GM23338 (cell line): ENCODE data around the gene NFATC1. TPM values are rescaled to one million over a fixed set of nuclear protein-coding genes. Genes with fewer than 3 reads are reported as not detected.

Source experiments
- ATAC-seq: fragments of 200-7000 bp; cut with Tn5 transposase; 3 replicates; pipeline ENCODE4 v1.9.1; 2020
- DNase-seq: peaks from one replicate; pipeline ENCODE4 v3.0.0-alpha.2; 2015; ENCODE audit warnings: low spot score
- H2AFZ ChIP-seq: fragments of 200-600 bp; sonication (generic); 2 replicates; pipeline ENCODE4 v1.8.0; 2016; ENCODE audit warnings: antibody characterized with exemption, mild to moderate bottlenecking, moderate library complexity
- H3F3A ChIP-seq: fragments of 200-600 bp; sonication (generic); replicated peaks from 2 replicates; pipeline ENCODE4 v1.8.0; 2017; ENCODE audit warnings: antibody characterized with exemption, mixed run types, low read depth
- H3K27ac ChIP-seq: fragments of 200-600 bp; sonication (generic); 2 replicates; pipeline ENCODE4 v1.6.1; 2016; ENCODE audit warnings: low read depth
- H3K27me3 ChIP-seq: fragments of 200-600 bp; sonication (generic); 2 replicates; pipeline ENCODE4 v1.8.0; 2016; ENCODE audit warnings: mild to moderate bottlenecking, mixed run types, moderate library complexity; ENCODE audit not compliant: insufficient read depth
- H3K36me3 ChIP-seq: fragments of 200-600 bp; sonication (generic); 2 replicates; pipeline ENCODE4 v1.8.0; 2016; ENCODE audit warnings: mild to moderate bottlenecking; ENCODE audit not compliant: insufficient read depth
- H3K4me1 ChIP-seq: fragments of 200-600 bp; sonication (generic); 2 replicates; pipeline ENCODE4 v1.8.0; 2016; ENCODE audit warnings: mild to moderate bottlenecking, moderate library complexity; ENCODE audit not compliant: insufficient read depth
- H3K4me2 ChIP-seq: fragments of 200-600 bp; sonication (generic); 2 replicates; pipeline ENCODE4 v1.7.1; 2017; ENCODE audit warnings: mixed run types
- H3K4me3 ChIP-seq: fragments of 200-600 bp; sonication (generic); 2 replicates; pipeline ENCODE4 v1.6.1; 2016; ENCODE audit warnings: mixed run types
- H3K79me2 ChIP-seq: fragments of 200-600 bp; sonication (generic); replicated peaks from 2 replicates; pipeline ENCODE4 v1.8.0; 2017; ENCODE audit warnings: mild to moderate bottlenecking; ENCODE audit not compliant: insufficient read depth
- H3K9me2 ChIP-seq: fragments of 200-600 bp; sonication (generic); 2 replicates; pipeline ENCODE4 v1.8.0; 2017; ENCODE audit not compliant: insufficient read depth
- H4K20me1 ChIP-seq: fragments of 200-600 bp; sonication (generic); replicated peaks from 2 replicates; pipeline ENCODE4 v1.8.0; 2017; ENCODE audit warnings: mild to moderate bottlenecking; ENCODE audit not compliant: insufficient read depth
- H3K27ac Mint-ChIP-seq: 2 replicates; pipeline ENCODE4 v1.8.0; 2020; ENCODE audit warnings: inconsistent platforms, mild to moderate bottlenecking, moderate library complexity, mixed read lengths
- H3K27me3 Mint-ChIP-seq: 3 replicates; pipeline ENCODE4 v1.8.0; 2022; ENCODE audit warnings: low read depth, mild to moderate bottlenecking, moderate library complexity, mixed read lengths, inconsistent platforms; ENCODE audit not compliant: insufficient read depth, poor library complexity
- H3K36me3 Mint-ChIP-seq: 3 replicates; pipeline ENCODE4 v1.8.0; 2021; ENCODE audit warnings: low read depth, mild to moderate bottlenecking, inconsistent platforms, moderate library complexity, mixed read lengths
- H3K4me1 Mint-ChIP-seq: 3 replicates; pipeline ENCODE4 v1.8.0; 2020; ENCODE audit warnings: mild to moderate bottlenecking, inconsistent platforms, mixed read lengths
- H3K4me3 Mint-ChIP-seq: 3 replicates; pipeline ENCODE4 v1.8.0; 2021; ENCODE audit warnings: moderate library complexity, mild to moderate bottlenecking, inconsistent platforms, mixed read lengths
- H3K9me3 Mint-ChIP-seq: 3 replicates; pipeline ENCODE4 v1.8.0; 2020; ENCODE audit warnings: moderate library complexity, mild to moderate bottlenecking, inconsistent platforms, mixed read lengths
- CREB1 ChIP-seq: fragments of 250-450 bp; sonication (Bioruptor Pico); IDR thresholded peaks from 2 replicates; pipeline ENCODE4 v1.5.0; 2020; ENCODE audit warnings: low read depth, mild to moderate bottlenecking, moderate library complexity
- CTCF ChIP-seq, 2 experiments: fragments of 200-600 bp in 1 of 2; sonication (generic) in 1 of 2; conservative IDR thresholded peaks; 2 replicates each; pipeline versions ENCODE4 v1.5.1 to v1.6.1; 2016 to 2017; ENCODE audit warnings: antibody characterized with exemption in 2 of 2, low read depth in 2 of 2, mild to moderate bottlenecking in 2 of 2, moderate library complexity in 1 of 2
- ETS1 ChIP-seq: IDR thresholded peaks from 2 replicates; pipeline ENCODE4 v1.6.1; 2016; ENCODE audit warnings: antibody characterized with exemption
- REST ChIP-seq: IDR thresholded peaks from one replicate; pipeline ENCODE4 v1.6.1; 2018; ENCODE audit warnings: antibody characterized with exemption; ENCODE audit not compliant: unreplicated experiment
- STAT1 ChIP-seq: IDR thresholded peaks from one replicate; pipeline ENCODE4 v1.6.1; 2016; ENCODE audit warnings: antibody characterized with exemption; ENCODE audit not compliant: unreplicated experiment
- ZNF114 ChIP-seq: fragments of 250-450 bp; sonication (Bioruptor Pico); IDR thresholded peaks from 2 replicates; pipeline ENCODE4 v1.5.0; 2020; ENCODE audit warnings: mild to moderate bottlenecking, moderate library complexity
- ZNF331 ChIP-seq: fragments of 250-450 bp; sonication (Bioruptor Pico); IDR thresholded peaks from 2 replicates; pipeline ENCODE4 v1.5.0; 2020; ENCODE audit warnings: low read depth, mild to moderate bottlenecking, moderate library complexity
- ZNF462 ChIP-seq: fragments of 250-450 bp; sonication (Bioruptor Pico); IDR thresholded peaks from 2 replicates; pipeline ENCODE4 v1.5.0; 2020; ENCODE audit warnings: mild to moderate bottlenecking, moderate library complexity
- polyA plus RNA-seq: library from polyadenylated mRNA; unstranded; fragments of >200 nt; fragmentation: Nextera tagmentation; extraction: Ambion mirVana; gene quantifications from 2 replicates; pipeline ENCODE4 v1.2.1, GENCODE V29; 2016
- total RNA-seq: library from RNA; depleted of rRNA; stranded (reverse); fragments of >200 nt; shearing (Covaris generic); gene quantifications from 2 replicates; pipeline ENCODE4 v1.2.3, GENCODE V29; 2014

NFATC1 gene
- total and polyA plus RNA-seq, 2 experiments from 2014 or later = 3.9 to 6.4 TPM

GRCh38 chr18:79425569-79425886 is 29.8 kb downstream of the NFATC1 start:
- ATAC-seq (peak; percentile 45; the same call in 2 of the 3 replicates), DNase-seq (no peak)
- Histone ChIP-seq H3K27ac (no peak overlapping the region), H3F3A (peaks cover 7% of the 10 kb centered on the region; the same call in 1 of the 2 replicates), H3K4me2 (no peak overlapping the region), H3K79me2 (no peaks in the 10 kb centered on the region), H3K36me3 (no peaks in the 10 kb centered on the region), H3K27me3 (no peaks in the 10 kb centered on the region), H3K4me1 (no peaks in the 10 kb centered on the region), H3K9me2 (no peaks in the 10 kb centered on the region), H3K4me3 (no peak overlapping the region), H2AFZ (no peak overlapping the region), H4K20me1 (no peaks in the 10 kb centered on the region)
- Mint-ChIP-seq H3K9me3 (peaks cover 4% of the 10 kb centered on the region; the same call in 2 of the 3 replicates), H3K4me1 (peaks cover 10% of the 10 kb centered on the region; the same call in 2 of the 3 replicates), H3K4me3 (no peak overlapping the region), H3K27me3 (peaks cover 17% of the 10 kb centered on the region), H3K36me3 (peaks cover 2% of the 10 kb centered on the region; the same call in 2 of the 3 replicates), H3K27ac (0 out of 2 replicates have a peak overlapping the region, but pooled peaks have one; percentile 4)
- TF ChIP-seq CREB1 (CRISPR knock-in tag) = no peak
- TF ChIP-seq REST = no peak
- no peak for TF ChIP-seq ZNF462 (CRISPR knock-in tag)
- no peak for TF ChIP-seq ZNF331 (CRISPR knock-in tag)
- no peak for TF ChIP-seq ETS1
- TF ChIP-seq STAT1 = no peak
- no peak for TF ChIP-seq CTCF (conservative IDR thresholded peaks at IDR 0.05; ENCODE audit: low read depth in 2 of 2)
- no peak for TF ChIP-seq ZNF114
